ENCODE data around the gene VPS26C. TPM values are rescaled to one million over a fixed set of nuclear protein-coding genes. Genes with fewer than 3 reads are reported as not detected.
A peak's percentile ranks its signal among the peaks of the same experiment; 100 is the strongest.

The VPS26C gene
- total and polyA plus RNA-seq, 2 of the 13 experiments (the other 11 are each of a cell fraction or from before 2014, with no cell fraction given): 30.3 to 39.7 TPM

- ATAC-seq (peak; percentile 30), DNase-seq (ENCODE audit: low spot score) (no peak), FAIRE-seq (no peak)
- WGBS (ENCODE audit: low lambda C conversion rate): 69% methylated on average over 15 of the region's 15 CpGs
- H3K79me2 ChIP-seq (ENCODE audit: insufficient read depth, low read length): no peaks in the 10 kb centered on the region
- H3K27me3 ChIP-seq (ENCODE audit: control insufficient read depth in 1 of 2, insufficient read depth in 2 of 2, low read length in 2 of 2): no peaks in the 10 kb centered on the region
- H3K4me1 ChIP-seq (ENCODE audit: insufficient read depth, low read length): peaks cover 45% of the 10 kb centered on the region
- CTCF ChIA-PET (ENCODE audit: low intra/inter-chr PET ratio, low total read pairs): no interaction called here
- H3K4me2 ChIP-seq (ENCODE audit: low read depth, low read length): peak overlapping the region; percentile 88
- peak overlapping the region; percentile 69 for H3K9ac ChIP-seq (ENCODE audit: insufficient read depth, low read depth, low read length)
- no TSS peak for BruUV-seq (replicated peaks)
- H4K20me1 ChIP-seq (ENCODE audit: insufficient read depth, low read length): no peaks in the 10 kb centered on the region
- in situ Hi-C loops (cut with HindIII; ENCODE audit: extremely low pct_ligation_motif_present, low pct_unique_long_range_greater_than_20kb) (no loop called here), intact Hi-C loops (cut with micrococcal nuclease; ENCODE audit: unreplicated experiment) (loop anchor here (5.0 kb wide), 1 partner anchor 41 kb away; no protein-coding TSS in a partner anchor)
- H2AFZ ChIP-seq (ENCODE audit: low read length): peak overlapping the region; percentile 18
- H3K4me3 ChIP-seq (replicated peaks in 1 of 3; ENCODE audit: insufficient read depth in 1 of 3, low read depth in 2 of 3, low read length in 3 of 3): peak overlapping the region; percentile 45 to 69 (median 57)
- H3K9me3 ChIP-seq (ENCODE audit: low read length): no peaks in the 10 kb centered on the region
- no peaks in the 10 kb centered on the region for H3K36me3 ChIP-seq (replicated peaks in 1 of 2; ENCODE audit: control insufficient read depth in 1 of 2, insufficient read depth in 2 of 2, low read length in 2 of 2)
- POLR2A ChIA-PET: interaction anchor here (1.1 to 2.0 kb wide), 4 partner anchors 10 to 158 kb away, joined by 3 to 11 read pairs (median 6); partner anchors contain the start of gene DYRK1A
- H3K27ac ChIP-seq (ENCODE audit: extremely low read length, insufficient read depth, low read length): peak overlapping the region; percentile 66
- TF ChIP-seq ZNF160 (CRISPR knock-in tag; IDR thresholded peaks at IDR 0.05) (no peak), HDAC1 (CRISPR knock-in tag; IDR thresholded peaks at IDR 0.05) (no peak), ZNF318 (CRISPR knock-in tag; IDR thresholded peaks at IDR 0.05) (no peak), ZNF576 (CRISPR knock-in tag; IDR thresholded peaks at IDR 0.05) (no peak), NFAT5 (CRISPR knock-in tag; IDR thresholded peaks at IDR 0.05) (no peak), AGO2 (optimal IDR thresholded peaks at IDR 0.05; ENCODE audit: low read depth, low read length) (no peak), ZNF101 (CRISPR knock-in tag; IDR thresholded peaks at IDR 0.05; ENCODE audit: borderline replicate concordance, low read depth) (no peak), SIX1 (CRISPR knock-in tag; IDR thresholded peaks at IDR 0.05; ENCODE audit: borderline replicate concordance) (no peak), ZC3H4 (CRISPR knock-in tag; IDR thresholded peaks at IDR 0.05; ENCODE audit: borderline replicate concordance) (no peak), MXI1 (IDR thresholded peaks at IDR 0.05; ENCODE audit: borderline replicate concordance, low read depth, low read length) (no peak), JUN (CRISPR knock-in tag; IDR thresholded peaks at IDR 0.05) (no peak)
These were observed 58.4 kb downstream of the VPS26C start for GRCh38 chr21:37208741-37209225.

Data from HepG2 (cell line).